HepG2 (cell line): Measurements from ENCODE around the gene OSBPL3. TPM values are rescaled to one million over a fixed set of nuclear protein-coding genes. Genes with fewer than 3 reads are reported as not detected.

Source experiments
- EHMT2 ChIP-seq: fragments of 200-600 bp; sonication (generic); IDR thresholded peaks from 2 replicates; pipeline ENCODE4 v1.7.0; 2017; ENCODE audit warnings: antibody characterized with exemption, low read depth, low read length, borderline replicate concordance
- ERF ChIP-seq: IDR thresholded peaks from 2 replicates; pipeline ENCODE4 v1.6.1; 2018; ENCODE audit warnings: missing biosample characterization, missing genetic modification reagents
- KAT8 ChIP-seq: IDR thresholded peaks from 2 replicates; pipeline ENCODE4 v1.6.1; 2016; ENCODE audit warnings: missing genetic modification reagents, missing compliant biosample characterization
- KLF12 ChIP-seq: sonication (generic); formaldehyde crosslinking; IDR thresholded peaks from 2 replicates; pipeline ENCODE4 v1.4.0; 2020; ENCODE audit warnings: missing genetic modification reagents, borderline replicate concordance
- MED1 ChIP-seq: sonication (generic); formaldehyde crosslinking; IDR thresholded peaks from 2 replicates; pipeline ENCODE4 v1.4.0; 2020; ENCODE audit warnings: missing genetic modification reagents
- NFAT5 ChIP-seq: sonication (generic); formaldehyde crosslinking; IDR thresholded peaks from 2 replicates; pipeline ENCODE4 v1.4.0; 2020; ENCODE audit warnings: missing genetic modification reagents
- NFYC ChIP-seq: IDR thresholded peaks from 2 replicates; pipeline ENCODE4 v1.6.1; 2016; ENCODE audit warnings: missing genetic modification reagents, missing compliant biosample characterization
- PAXIP1 ChIP-seq: sonication (generic); formaldehyde crosslinking; conservative IDR thresholded peaks from 2 replicates; pipeline ENCODE4 v1.4.0; 2020; ENCODE audit warnings: mild to moderate bottlenecking, missing genetic modification reagents, moderate library complexity
- RBM39 ChIP-seq: fragments of 200-400 bp; formaldehyde crosslinking; IDR thresholded peaks from one replicate; pipeline ENCODE4 v1.6.1; 2018; ENCODE audit warnings: antibody characterized with exemption, mild to moderate bottlenecking, low read depth, low read length; ENCODE audit not compliant: poor library complexity, severe bottlenecking
- REPIN1 ChIP-seq: sonication (generic); formaldehyde crosslinking; IDR thresholded peaks from 2 replicates; pipeline ENCODE4 v1.8.0; 2022; ENCODE audit warnings: missing genetic modification reagents, low read depth, mild to moderate bottlenecking, borderline replicate concordance
- RFXAP ChIP-seq: sonication (generic); formaldehyde crosslinking; IDR thresholded peaks from 2 replicates; pipeline ENCODE4 v1.4.0; 2020; ENCODE audit warnings: missing genetic modification reagents, borderline replicate concordance
- RXRA ChIP-seq: sonication (generic); formaldehyde crosslinking; IDR thresholded peaks from 2 replicates; pipeline ENCODE4 v1.5.1; 2020; ENCODE audit warnings: missing genetic modification reagents
- SAP130 ChIP-seq: IDR thresholded peaks from 2 replicates; pipeline ENCODE4 v1.6.1; 2016; ENCODE audit warnings: low read depth
- SMAD9 ChIP-seq: sonication (generic); formaldehyde crosslinking; IDR thresholded peaks from 2 replicates; pipeline ENCODE4 v1.5.1; 2020; ENCODE audit warnings: mild to moderate bottlenecking, missing genetic modification reagents
- ZNF205 ChIP-seq: IDR thresholded peaks from 2 replicates; pipeline ENCODE4 v1.6.1; 2018; ENCODE audit warnings: missing biosample characterization, missing genetic modification reagents
- ZNF362 ChIP-seq: sonication (generic); formaldehyde crosslinking; IDR thresholded peaks from 2 replicates; pipeline ENCODE4 v1.4.0; 2020; ENCODE audit warnings: missing genetic modification reagents, mild to moderate bottlenecking, borderline replicate concordance
- ZNF432 ChIP-seq: sonication (generic); formaldehyde crosslinking; IDR thresholded peaks from 2 replicates; pipeline ENCODE4 v1.5.0; 2020; ENCODE audit warnings: missing genetic modification reagents, mild to moderate bottlenecking, borderline replicate concordance
- polyA plus RNA-seq, 8 experiments: library from polyadenylated mRNA; depleted of rRNA in 3 of 8; stranded (reverse) in 7 of 8; unstranded in 1 of 8; fragments of >200 nt; fragmentation: Illumina TruSeq in 4 of 8; extraction: Trizol in 4 of 8; gene quantifications; 2 replicates each; pipeline versions ENCODE4 v1.2.1 to v1.2.3, GENCODE V29; 2011 to 2016; ENCODE audit warnings: low read depth in 4 of 8, missing spikeins in 1 of 8, mixed read lengths in 1 of 8; ENCODE audit not compliant: insufficient read depth in 1 of 8
- total RNA-seq, 5 experiments: library from RNA; depleted of rRNA; stranded (reverse); fragments of >200 nt; fragmentation: Illumina TruSeq; extraction: Trizol; gene quantifications; 2 replicates each; pipeline ENCODE4 v1.2.3, GENCODE V29; 2016; ENCODE audit warnings: low read depth in 1 of 5

OSBPL3 gene
- total and polyA plus RNA-seq, 2 of the 13 experiments (the other 11 are each of a cell fraction or from before 2014, with no cell fraction given): 8.8 to 28.9 TPM

- TF ChIP-seq EHMT2 (no peak), ZNF205 (CRISPR knock-in tag) (no peak), NFYC (CRISPR knock-in tag) (no peak), ZNF362 (CRISPR knock-in tag) (peak; percentile 64), MED1 (CRISPR knock-in tag) (peak; percentile 37; the same call in 1 of the 2 replicates), RFXAP (no peak), REPIN1 (CRISPR knock-in tag) (no peak), SMAD9 (CRISPR knock-in tag) (no peak), RXRA (CRISPR knock-in tag) (no peak), KAT8 (0 out of 2 replicates have a peak, but pooled peaks have one; percentile 34), RBM39 (no peak), KLF12 (CRISPR knock-in tag) (no peak), ERF (peak; percentile 43; the same call in 1 of the 2 replicates), SAP130 (CRISPR knock-in tag) (peak; percentile 81), PAXIP1 (CRISPR knock-in tag) (peak; percentile 63; the same call in 1 of the 2 replicates), ZNF432 (CRISPR knock-in tag) (no peak), NFAT5 (CRISPR knock-in tag) (no peak)
These were observed 224.2 kb downstream of the OSBPL3 start (continued) for GRCh38 chr7:24755541-24756407.
